GM19239 (cell line): ENCODE results near the gene FRAS1.

Experiments
- DNase-seq: peaks from one replicate; pipeline ENCODE4 v3.0.0; 2011; ENCODE audit warnings: low spot score; ENCODE audit not compliant: insufficient read length
- FAIRE-seq: peaks from 2 replicates; lab custom pipeline; 2011; peaks lifted over from hg19 to GRCh38; lab: Jason Lieb, UNC

The FRAS1 gene

DNA sequence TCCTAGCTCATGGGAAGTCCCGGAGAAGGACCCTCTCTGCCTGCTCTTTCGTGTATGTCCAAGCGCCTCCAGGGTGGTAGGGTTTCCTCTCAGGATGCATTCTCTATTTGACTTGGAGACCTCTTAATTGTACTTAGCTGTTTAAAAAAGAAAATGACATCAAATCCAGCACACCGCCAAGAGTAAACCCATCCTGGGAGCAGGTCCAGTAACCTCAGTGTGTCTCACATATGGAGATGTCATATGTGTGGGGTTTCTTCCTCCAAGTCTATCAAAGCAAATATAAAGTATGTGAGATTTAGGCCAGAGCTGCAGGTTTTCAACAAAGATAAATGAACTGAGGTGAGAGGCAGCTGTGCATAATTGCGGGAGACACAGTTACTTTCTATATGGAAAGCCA is 285.0 kb downstream of the FRAS1 start:
- no peak for FAIRE-seq
- DNase-seq = no peak

GRCh38 chr4:78343682-78344081 is 286.6 kb downstream of the FRAS1 start:
- FAIRE-seq = no peak
- no peak for DNase-seq

DNA sequence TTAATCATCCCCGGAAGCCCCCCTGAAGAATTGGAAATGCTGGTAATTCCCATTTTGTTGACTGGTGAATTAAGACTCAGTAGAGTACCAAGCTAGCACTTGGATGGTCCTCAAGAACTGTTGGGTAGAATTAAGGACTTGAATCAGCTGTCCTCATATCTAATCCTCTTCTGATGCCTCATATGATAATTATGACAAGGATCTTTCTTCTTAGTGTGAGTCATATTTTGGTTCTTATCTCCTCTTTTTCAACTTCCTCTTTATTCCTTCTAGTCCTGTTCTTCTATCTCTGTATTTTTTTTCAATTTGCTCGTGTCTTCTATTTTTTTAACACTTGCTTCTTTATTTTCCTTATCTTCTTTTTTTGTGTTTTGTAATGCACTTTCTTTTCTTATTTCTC is 288.1 kb downstream of the FRAS1 start:
- DNase-seq (no peak), FAIRE-seq (no peak)

DNA sequence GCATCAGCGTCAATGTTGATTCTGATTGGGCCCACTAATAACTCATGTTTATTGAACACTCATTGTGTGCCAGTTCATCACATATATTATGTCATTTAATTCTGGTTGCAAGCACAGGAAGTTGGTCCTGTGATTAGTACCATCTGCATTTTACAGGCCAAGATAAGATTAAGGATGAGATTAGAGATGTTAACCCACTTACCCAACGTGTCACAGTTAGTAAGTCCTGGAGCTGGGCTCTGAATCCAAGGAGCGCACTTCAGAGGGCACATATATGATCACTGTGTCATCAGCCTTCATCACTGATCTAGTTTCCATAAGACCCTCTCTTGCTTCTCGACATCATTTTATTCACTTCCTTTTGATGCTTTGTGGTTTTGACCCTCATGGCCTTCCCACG is 289.1 kb downstream of the FRAS1 start:
- no peak for FAIRE-seq
- DNase-seq = no peak

GRCh38 chr4:78347527-78347926 is 290.4 kb downstream of the FRAS1 start:
- FAIRE-seq = no peak
- DNase-seq = no peak

- DNase-seq = no peak
- no peak for FAIRE-seq
Measured at GRCh38 chr4:78353921-78354320, 296.8 kb downstream of the FRAS1 start.

- FAIRE-seq (no peak), DNase-seq (no peak)
Measured at GRCh38 chr4:78354782-78355181, 297.7 kb downstream of the FRAS1 start.

- no peak for DNase-seq
- FAIRE-seq = no peak
Measured at GRCh38 chr4:78355306-78355705, 298.2 kb downstream of the FRAS1 start.

- DNase-seq (no peak), FAIRE-seq (no peak)
Measured at GRCh38 chr4:78356251-78356786, 299.2 kb downstream of the FRAS1 start.

DNA sequence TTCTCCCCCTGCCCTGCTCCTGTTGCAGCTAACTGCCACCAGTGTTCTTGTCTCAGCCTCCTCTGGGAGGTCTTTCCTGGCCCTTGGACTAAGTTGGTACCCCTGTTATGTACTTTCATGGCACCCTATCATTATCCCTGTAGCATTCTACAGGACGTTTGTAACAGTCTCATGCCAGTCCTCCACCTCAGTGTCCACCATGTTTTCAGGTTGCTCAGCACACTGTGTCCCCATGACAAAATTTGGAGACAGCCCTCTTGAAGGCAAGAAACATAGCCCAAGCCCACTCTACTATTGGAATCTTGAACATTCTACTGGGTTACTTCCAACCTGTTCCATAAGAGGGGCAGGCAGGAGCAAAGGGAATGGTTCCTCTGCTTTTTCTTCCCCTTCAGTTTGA is 300.0 kb downstream of the FRAS1 start:
- DNase-seq (no peak), FAIRE-seq (no peak)

DNA sequence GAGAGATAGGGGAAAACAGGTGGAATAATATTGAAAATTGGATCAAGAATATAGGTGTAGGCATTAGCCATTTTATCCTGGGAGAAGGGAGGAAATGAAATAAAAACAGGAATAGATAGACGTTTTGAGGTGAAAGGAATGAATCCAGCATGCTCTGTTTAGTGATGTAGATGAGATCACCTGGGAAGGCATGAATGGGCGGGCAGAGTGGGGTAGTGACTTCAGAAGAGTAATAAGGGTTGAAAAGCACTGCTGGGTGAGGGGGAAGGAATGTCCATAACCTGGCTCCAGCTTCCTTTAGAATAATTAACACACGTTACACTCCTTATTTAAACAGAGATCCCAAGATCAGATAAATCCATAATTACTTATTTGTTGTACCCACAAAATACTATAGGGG is 303.3 kb downstream of the FRAS1 start:
- no peak for DNase-seq
- no peak for FAIRE-seq

DNA sequence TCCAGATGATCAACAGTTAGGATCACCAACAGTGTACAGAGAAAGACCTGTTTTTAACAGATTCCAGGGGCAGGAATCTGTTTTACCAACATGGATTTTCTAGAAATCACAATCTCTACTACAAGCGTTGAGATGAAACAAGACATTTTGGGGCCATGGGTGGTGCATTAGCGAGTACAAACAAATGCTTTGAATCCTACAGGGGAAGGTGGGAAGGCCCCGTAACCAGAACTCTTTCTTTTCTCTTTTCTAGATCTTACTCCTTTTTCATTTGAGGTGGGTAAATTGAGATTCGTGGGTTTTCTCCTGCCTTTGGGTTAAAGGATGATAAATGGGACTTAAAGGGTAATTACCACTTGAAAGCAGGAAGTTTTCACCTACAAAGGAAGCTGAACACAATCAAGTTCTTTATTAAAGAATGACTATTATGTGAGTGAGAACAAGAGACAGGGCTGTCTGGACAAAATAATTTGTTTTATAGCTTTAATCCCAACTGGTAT is 304.5 kb downstream of the FRAS1 start:
- FAIRE-seq (no peak), DNase-seq (no peak)

DNA sequence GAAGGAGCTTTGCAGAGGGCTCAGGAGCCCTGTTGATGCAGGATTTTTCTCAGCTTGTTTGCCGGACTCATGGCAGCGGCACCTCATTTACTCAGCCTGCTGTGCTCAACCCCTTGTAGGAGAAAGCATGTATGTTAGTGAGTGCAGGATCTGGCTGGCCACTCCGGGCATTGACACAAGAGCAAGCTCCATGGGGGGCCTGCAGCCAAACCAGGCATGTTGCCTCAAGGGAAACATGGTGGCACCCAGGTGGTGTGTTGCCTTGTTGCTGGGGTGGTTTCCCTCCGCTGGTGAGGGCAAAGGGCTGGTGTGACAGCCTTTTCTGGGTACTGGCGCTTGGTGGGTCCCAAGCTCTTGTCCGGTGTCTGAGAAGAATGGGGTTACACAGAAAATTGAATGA is 305.2 kb downstream of the FRAS1 start:
- FAIRE-seq (no peak), DNase-seq (no peak)

DNA sequence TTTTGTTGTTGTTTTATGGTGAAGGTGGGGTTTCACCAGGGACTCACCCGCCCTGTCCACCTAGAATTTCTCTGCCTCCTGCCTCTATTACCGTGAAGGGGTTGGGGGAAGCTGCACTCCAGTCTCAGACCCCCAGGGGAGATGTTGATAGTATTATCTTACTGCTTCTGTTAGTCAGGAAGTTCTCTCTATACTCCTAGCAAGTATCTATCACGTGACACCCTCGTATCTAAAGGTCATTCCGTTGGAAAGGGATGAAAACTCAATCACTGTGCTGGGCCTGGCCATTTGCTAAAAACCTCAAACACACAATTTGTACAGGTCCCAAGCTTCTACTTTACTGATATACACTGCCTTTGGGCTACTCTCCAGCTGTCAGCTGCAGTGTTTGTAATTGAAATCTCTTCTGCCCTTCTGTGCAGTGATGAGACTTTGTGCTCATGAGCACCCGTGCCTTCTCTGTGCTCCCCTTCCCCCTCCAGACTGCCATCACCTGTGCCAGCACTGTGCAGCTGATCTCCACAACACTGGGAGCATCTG is 306.0 kb downstream of the FRAS1 start:
- FAIRE-seq = no peak
- DNase-seq = no peak

GRCh38 chr4:78369679-78370078 is 312.6 kb downstream of the FRAS1 start:
- FAIRE-seq (no peak), DNase-seq (no peak)

- DNase-seq (no peak), FAIRE-seq (no peak)
Measured at GRCh38 chr4:78370631-78371372, 313.7 kb downstream of the FRAS1 start.

DNA sequence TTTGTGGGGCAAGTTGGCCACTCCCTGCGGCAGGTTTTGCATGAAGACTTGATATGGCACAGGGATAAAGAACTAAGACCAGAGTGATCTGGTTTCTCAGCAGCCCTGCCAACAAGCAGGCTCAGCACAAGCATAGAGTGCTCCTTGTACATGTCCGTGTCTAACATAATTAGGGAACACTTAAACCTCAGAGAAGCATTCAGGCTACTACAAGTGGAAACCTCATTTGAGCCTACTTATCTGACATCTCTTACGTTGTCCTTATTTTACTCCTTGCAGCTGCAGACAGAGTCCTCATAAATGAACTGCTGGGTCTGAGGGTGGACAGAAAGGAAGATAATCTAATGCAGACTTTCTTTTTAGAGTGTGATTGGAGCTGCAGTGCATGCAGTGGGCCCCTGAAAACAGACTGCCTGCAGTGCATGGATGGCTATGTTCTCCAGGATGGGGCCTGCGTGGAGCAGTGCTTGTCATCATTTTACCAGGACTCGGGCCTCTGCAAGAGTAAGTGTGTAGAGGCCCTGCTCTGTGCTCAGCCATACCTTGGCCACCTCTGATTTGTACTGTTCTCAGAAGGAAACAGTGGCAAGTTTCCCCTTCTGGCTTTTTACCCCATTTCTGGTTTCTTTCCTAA is 315.3 kb downstream of the FRAS1 start:
- FAIRE-seq (no peak), DNase-seq (no peak)

- no peak for FAIRE-seq
Measured at GRCh38 chr4:78377555-78377954, 320.4 kb downstream of the FRAS1 start.

GRCh38 chr4:78379040-78379439 is 321.9 kb downstream of the FRAS1 start:
- no peak for DNase-seq
- FAIRE-seq = no peak

More at GRCh38 chr4:78377555-78377954, 320.4 kb downstream of the FRAS1 start:
- no peak for DNase-seq

- DNase-seq (no peak), FAIRE-seq (no peak)
Measured at GRCh38 chr4:78379991-78380729, 323.0 kb downstream of the FRAS1 start.

GRCh38 chr4:78386679-78387078 is 329.6 kb downstream of the FRAS1 start:
- FAIRE-seq (no peak), DNase-seq (no peak)
